ENCODE results near the gene TTC28. TPM values are rescaled to one million over a fixed set of nuclear protein-coding genes. Genes with fewer than 3 reads are reported as not detected.

Gene TTC28
- total and polyA plus RNA-seq, 2 donors (not counting 1 experiment from before 2014, with no cell fraction given): 8.2 to 31.4 TPM

DNA sequence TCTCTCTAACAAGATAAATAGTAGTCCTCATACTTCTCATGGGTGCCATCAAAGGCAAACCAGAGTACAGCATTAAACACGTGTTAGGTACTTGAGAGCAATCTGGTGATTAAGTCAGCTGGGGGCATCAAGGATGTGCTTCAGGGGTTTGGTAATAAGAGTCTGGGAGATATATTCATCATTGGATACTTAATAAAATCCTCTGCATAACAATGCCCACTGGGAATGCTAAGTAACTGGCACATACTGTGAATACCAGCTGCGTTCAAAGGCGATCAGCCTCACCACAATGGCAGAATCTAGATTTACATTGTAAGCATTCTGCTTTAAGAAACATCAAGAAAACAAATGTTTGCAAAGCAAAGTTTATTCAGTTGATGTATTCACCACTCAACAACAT is 492.0 kb downstream of the TTC28 start:
- Histone ChIP-seq H3K9ac (ENCODE audit: insufficient read depth, low read length) (no peak overlapping the region), H3K4me2 (ENCODE audit: extremely low read depth, insufficient read depth, low read length) (no peak overlapping the region), H3K9me3 (ENCODE audit: control insufficient read depth, insufficient read depth, low read depth, low read length) (no peaks in the 10 kb centered on the region), H2AFZ (ENCODE audit: low read length) (no peak overlapping the region), H3K36me3 (ENCODE audit: control insufficient read depth, insufficient read depth, low read length) (no peaks in the 10 kb centered on the region), H3K4me3 (replicated peaks in 1 of 4; ENCODE audit: control extremely low read depth in 1 of 4, insufficient read depth in 1 of 4, low read depth in 3 of 4, low read length in 4 of 4) (no peak overlapping the region), H3K27me3 (ENCODE audit: control insufficient read depth, insufficient read depth, low read length) (no peaks in the 10 kb centered on the region), H3K79me2 (ENCODE audit: control insufficient read depth, insufficient read depth, low read length) (no peaks in the 10 kb centered on the region), H4K20me1 (ENCODE audit: control insufficient read depth, extremely low read depth, insufficient read depth, low read length) (no peaks in the 10 kb centered on the region), H3K27ac (ENCODE audit: insufficient read depth, low read length) (no peak overlapping the region), H3K4me1 (ENCODE audit: control insufficient read depth, extremely low read depth, insufficient read depth, low read length) (no peaks in the 10 kb centered on the region)
- no peak for TF ChIP-seq EZH2 (IDR thresholded peaks at IDR 0.05; ENCODE audit: low read length, missing control alignments)
- TF ChIP-seq, protein P1, sequence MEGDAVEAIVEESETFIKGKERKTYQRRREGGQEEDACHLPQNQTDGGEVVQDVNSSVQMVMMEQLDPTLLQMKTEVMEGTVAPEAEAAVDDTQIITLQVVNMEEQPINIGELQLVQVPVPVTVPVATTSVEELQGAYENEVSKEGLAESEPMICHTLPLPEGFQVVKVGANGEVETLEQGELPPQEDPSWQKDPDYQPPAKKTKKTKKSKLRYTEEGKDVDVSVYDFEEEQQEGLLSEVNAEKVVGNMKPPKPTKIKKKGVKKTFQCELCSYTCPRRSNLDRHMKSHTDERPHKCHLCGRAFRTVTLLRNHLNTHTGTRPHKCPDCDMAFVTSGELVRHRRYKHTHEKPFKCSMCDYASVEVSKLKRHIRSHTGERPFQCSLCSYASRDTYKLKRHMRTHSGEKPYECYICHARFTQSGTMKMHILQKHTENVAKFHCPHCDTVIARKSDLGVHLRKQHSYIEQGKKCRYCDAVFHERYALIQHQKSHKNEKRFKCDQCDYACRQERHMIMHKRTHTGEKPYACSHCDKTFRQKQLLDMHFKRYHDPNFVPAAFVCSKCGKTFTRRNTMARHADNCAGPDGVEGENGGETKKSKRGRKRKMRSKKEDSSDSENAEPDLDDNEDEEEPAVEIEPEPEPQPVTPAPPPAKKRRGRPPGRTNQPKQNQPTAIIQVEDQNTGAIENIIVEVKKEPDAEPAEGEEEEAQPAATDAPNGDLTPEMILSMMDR (conservative IDR thresholded peaks at IDR 0.05 in 1 of 2, IDR thresholded peaks at IDR 0.05 in 1 of 2; ENCODE audit: low read depth in 1 of 2, low read length in 2 of 2): no peak
- no peak for DNase-seq (ENCODE audit: low read depth in 2 of 2)

DNA sequence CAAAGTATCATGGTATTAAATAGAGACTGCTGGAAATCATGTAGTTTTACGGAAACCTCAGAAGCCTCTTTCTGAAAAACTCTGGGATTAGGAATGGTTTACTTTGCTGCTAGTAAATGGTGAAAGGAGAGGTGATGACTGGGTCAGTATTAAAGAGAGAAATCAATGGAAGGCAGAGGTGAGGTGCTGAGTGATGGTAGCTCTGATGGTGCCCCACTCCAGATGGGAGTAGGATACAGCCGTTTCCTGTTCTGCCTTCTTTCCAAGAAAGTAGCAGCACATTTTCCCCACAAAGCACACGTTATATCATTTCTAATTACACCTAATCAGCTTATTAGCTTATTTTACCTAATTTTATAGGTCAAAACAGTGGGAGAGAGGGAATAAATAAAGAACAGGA is 493.0 kb downstream of the TTC28 start:
- H3K4me1 ChIP-seq (ENCODE audit: control insufficient read depth, extremely low read depth, insufficient read depth, low read length): peaks cover 2% of the 10 kb centered on the region
- H3K9me3 ChIP-seq (ENCODE audit: control insufficient read depth, insufficient read depth, low read depth, low read length): no peaks in the 10 kb centered on the region
- no peaks in the 10 kb centered on the region for H3K36me3 ChIP-seq (ENCODE audit: control insufficient read depth, insufficient read depth, low read length)
- no peak for TF ChIP-seq EZH2 (IDR thresholded peaks at IDR 0.05; ENCODE audit: low read length, missing control alignments)
- TF ChIP-seq, protein P1 (conservative IDR thresholded peaks at IDR 0.05 in 1 of 2, IDR thresholded peaks at IDR 0.05 in 1 of 2; ENCODE audit: low read depth in 1 of 2, low read length in 2 of 2): no peak
- DNase-seq (ENCODE audit: low read depth in 2 of 2): no peak
- H3K79me2 ChIP-seq (ENCODE audit: control insufficient read depth, insufficient read depth, low read length): no peaks in the 10 kb centered on the region
- H3K9ac ChIP-seq (ENCODE audit: insufficient read depth, low read length): no peak overlapping the region
- no peak overlapping the region for H2AFZ ChIP-seq (ENCODE audit: low read length)
- no peak overlapping the region for H3K4me2 ChIP-seq (ENCODE audit: extremely low read depth, insufficient read depth, low read length)
- no peak overlapping the region for H3K27ac ChIP-seq (ENCODE audit: insufficient read depth, low read length)
- H3K4me3 ChIP-seq (replicated peaks in 1 of 4; ENCODE audit: control extremely low read depth in 1 of 4, insufficient read depth in 1 of 4, low read depth in 3 of 4, low read length in 4 of 4): no peak overlapping the region
- no peaks in the 10 kb centered on the region for H4K20me1 ChIP-seq (ENCODE audit: control insufficient read depth, extremely low read depth, insufficient read depth, low read length)
- no peaks in the 10 kb centered on the region for H3K27me3 ChIP-seq (ENCODE audit: control insufficient read depth, insufficient read depth, low read length)

DNA sequence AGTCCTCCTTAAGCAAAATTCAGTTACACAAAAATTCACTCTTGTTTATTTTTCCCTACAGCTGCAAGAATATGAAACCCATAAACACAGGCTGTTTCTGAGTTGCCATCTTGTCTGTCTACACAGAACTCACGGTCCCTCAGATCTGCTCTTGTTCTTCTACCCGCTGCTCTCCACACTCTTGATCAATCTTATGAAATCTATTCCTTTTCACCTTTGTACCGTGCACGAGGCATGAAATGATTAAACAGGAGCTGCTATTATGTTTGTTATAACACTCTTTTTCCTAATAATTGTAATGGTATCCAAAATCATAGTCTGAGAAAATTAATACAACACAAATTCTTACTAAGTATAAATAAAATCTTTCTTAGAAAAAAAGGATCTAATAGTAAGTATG is 494.5 kb downstream of the TTC28 start:
- TF ChIP-seq, protein P1 (conservative IDR thresholded peaks at IDR 0.05 in 1 of 2, IDR thresholded peaks at IDR 0.05 in 1 of 2; ENCODE audit: low read depth in 1 of 2, low read length in 2 of 2): no peak
- no peak for TF ChIP-seq EZH2 (IDR thresholded peaks at IDR 0.05; ENCODE audit: low read length, missing control alignments)
- Histone ChIP-seq H3K4me1 (ENCODE audit: control insufficient read depth, extremely low read depth, insufficient read depth, low read length) (peaks cover 4% of the 10 kb centered on the region), H3K27me3 (ENCODE audit: control insufficient read depth, insufficient read depth, low read length) (no peaks in the 10 kb centered on the region), H3K36me3 (ENCODE audit: control insufficient read depth, insufficient read depth, low read length) (no peaks in the 10 kb centered on the region), H3K4me3 (replicated peaks in 1 of 4; ENCODE audit: control extremely low read depth in 1 of 4, insufficient read depth in 1 of 4, low read depth in 3 of 4, low read length in 4 of 4) (no peak overlapping the region), H3K9me3 (ENCODE audit: control insufficient read depth, insufficient read depth, low read depth, low read length) (no peaks in the 10 kb centered on the region), H3K79me2 (ENCODE audit: control insufficient read depth, insufficient read depth, low read length) (no peaks in the 10 kb centered on the region), H3K4me2 (ENCODE audit: extremely low read depth, insufficient read depth, low read length) (no peak overlapping the region), H3K27ac (ENCODE audit: insufficient read depth, low read length) (no peak overlapping the region), H2AFZ (ENCODE audit: low read length) (no peak overlapping the region), H4K20me1 (ENCODE audit: control insufficient read depth, extremely low read depth, insufficient read depth, low read length) (no peaks in the 10 kb centered on the region), H3K9ac (ENCODE audit: insufficient read depth, low read length) (no peak overlapping the region)
- no peak for DNase-seq (ENCODE audit: low read depth in 2 of 2)
